ENCODE measurements around the gene C19orf53. TPM values are rescaled to one million over a fixed set of nuclear protein-coding genes. Genes with fewer than 3 reads are reported as not detected.

C19orf53 gene
- total and polyA plus RNA-seq, 2 of the 13 experiments (the other 11 are each of a cell fraction or from before 2014, with no cell fraction given), result 129 to 130 TPM

DNA sequence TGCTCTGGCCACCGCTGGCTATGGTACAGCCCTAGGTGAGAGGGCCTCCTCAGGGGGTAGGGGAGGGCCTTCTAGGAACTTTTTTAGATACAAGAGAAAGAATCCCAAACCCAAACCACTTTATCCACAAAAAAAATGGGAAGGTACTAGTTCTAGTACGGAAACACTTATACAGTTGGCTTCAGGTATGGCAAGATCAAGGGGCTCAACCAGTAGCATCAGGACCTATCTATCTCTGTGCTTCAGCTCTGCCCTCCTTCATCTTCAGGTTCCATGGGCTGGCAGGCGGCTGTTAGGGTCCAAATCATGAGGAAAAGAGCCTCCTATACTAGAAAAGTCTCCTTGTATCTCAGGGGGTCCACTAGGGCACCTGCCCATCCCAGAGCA, 8.2 kb upstream of the C19orf53 start:
- in situ Hi-C loops (cut with HindIII; ENCODE audit: extremely low pct_ligation_motif_present, low pct_unique_long_range_greater_than_20kb) (loop anchor here (25.0 kb wide), 1 partner anchor 296 kb away; the partner anchor contains the start of genes MISP3 and PALM3), intact Hi-C loops (cut with micrococcal nuclease; ENCODE audit: unreplicated experiment) (no loop called here)
- Histone ChIP-seq H3K27ac (ENCODE audit: extremely low read length, insufficient read depth, low read length) (peak overlapping the region; percentile 56), H3K4me3 (replicated peaks in 1 of 3; ENCODE audit: insufficient read depth in 1 of 3, low read depth in 2 of 3, low read length in 3 of 3) (peak overlapping the region in 1 of 3 experiments; percentile 87; a peak in 1 of 6 replicates), H3K4me2 (ENCODE audit: low read depth, low read length) (peak overlapping the region; percentile 94), H3K79me2 (ENCODE audit: insufficient read depth, low read length) (peaks cover 7% of the 10 kb centered on the region), H2AFZ (ENCODE audit: low read length) (no peak overlapping the region), H3K27me3 (ENCODE audit: control insufficient read depth in 1 of 2, insufficient read depth in 2 of 2, low read length in 2 of 2) (no peaks in the 10 kb centered on the region), H3K9me3 (ENCODE audit: low read length) (no peaks in the 10 kb centered on the region), H3K4me1 (ENCODE audit: insufficient read depth, low read length) (peaks cover 32% of the 10 kb centered on the region), H3K36me3 (replicated peaks in 1 of 2; ENCODE audit: control insufficient read depth in 1 of 2, insufficient read depth in 2 of 2, low read length in 2 of 2) (peaks cover 2 to 8% of the 10 kb centered on the region in 2 experiments; a peak in 2 of 5 replicates), H4K20me1 (ENCODE audit: insufficient read depth, low read length) (no peaks in the 10 kb centered on the region), H3K9ac (ENCODE audit: insufficient read depth, low read depth, low read length) (peak overlapping the region; percentile 73; the same call in 1 of the 2 replicates)
- ChIA-PET CTCF (ENCODE audit: low intra/inter-chr PET ratio, low total read pairs) (no interaction called here), POLR2A (interaction anchor here (2.1 kb wide), 2 partner anchors 8 to 18 kb away, joined by 19 to 21 read pairs; partner anchors contain the start of gene C19orf53)
- FAIRE-seq, result no peak
- 92% methylated on average over 3 of the region's 3 CpGs for WGBS (ENCODE audit: low lambda C conversion rate)
- no peak for ATAC-seq
- BruUV-seq (replicated peaks), result TSS peak; percentile 44
- TF ChIP-seq, protein P1, sequence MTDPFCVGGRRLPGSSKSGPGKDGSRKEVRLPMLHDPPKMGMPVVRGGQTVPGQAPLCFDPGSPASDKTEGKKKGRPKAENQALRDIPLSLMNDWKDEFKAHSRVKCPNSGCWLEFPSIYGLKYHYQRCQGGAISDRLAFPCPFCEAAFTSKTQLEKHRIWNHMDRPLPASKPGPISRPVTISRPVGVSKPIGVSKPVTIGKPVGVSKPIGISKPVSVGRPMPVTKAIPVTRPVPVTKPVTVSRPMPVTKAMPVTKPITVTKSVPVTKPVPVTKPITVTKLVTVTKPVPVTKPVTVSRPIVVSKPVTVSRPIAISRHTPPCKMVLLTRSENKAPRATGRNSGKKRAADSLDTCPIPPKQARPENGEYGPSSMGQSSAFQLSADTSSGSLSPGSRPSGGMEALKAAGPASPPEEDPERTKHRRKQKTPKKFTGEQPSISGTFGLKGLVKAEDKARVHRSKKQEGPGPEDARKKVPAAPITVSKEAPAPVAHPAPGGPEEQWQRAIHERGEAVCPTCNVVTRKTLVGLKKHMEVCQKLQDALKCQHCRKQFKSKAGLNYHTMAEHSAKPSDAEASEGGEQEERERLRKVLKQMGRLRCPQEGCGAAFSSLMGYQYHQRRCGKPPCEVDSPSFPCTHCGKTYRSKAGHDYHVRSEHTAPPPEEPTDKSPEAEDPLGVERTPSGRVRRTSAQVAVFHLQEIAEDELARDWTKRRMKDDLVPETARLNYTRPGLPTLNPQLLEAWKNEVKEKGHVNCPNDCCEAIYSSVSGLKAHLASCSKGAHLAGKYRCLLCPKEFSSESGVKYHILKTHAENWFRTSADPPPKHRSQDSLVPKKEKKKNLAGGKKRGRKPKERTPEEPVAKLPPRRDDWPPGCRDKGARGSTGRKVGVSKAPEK (CRISPR knock-in tag; IDR thresholded peaks at IDR 0.05; ENCODE audit: borderline replicate concordance), result no peak
- TF ChIP-seq ZFY (CRISPR knock-in tag; IDR thresholded peaks at IDR 0.05), result 0 out of 2 replicates have a peak, but pooled peaks have one; percentile 21
- TF ChIP-seq ZNF329 (CRISPR knock-in tag; IDR thresholded peaks at IDR 0.05; ENCODE audit: low read depth), result peak; percentile 98
- no peak for TF ChIP-seq SOX5 (CRISPR knock-in tag; IDR thresholded peaks at IDR 0.05; ENCODE audit: borderline replicate concordance)
- peak; percentile 14; the same call in 1 of the 2 replicates for TF ChIP-seq ZNF225 (CRISPR knock-in tag; IDR thresholded peaks at IDR 0.05)
- no peak for TF ChIP-seq NR1H2 (CRISPR knock-in tag; IDR thresholded peaks at IDR 0.05; ENCODE audit: borderline replicate concordance, low read depth)
- TF ChIP-seq RNF2 (conservative IDR thresholded peaks at IDR 0.05; ENCODE audit: low read depth), result no peak
- no peak for TF ChIP-seq KDM2A (CRISPR knock-in tag; IDR thresholded peaks at IDR 0.05; ENCODE audit: borderline replicate concordance, low read depth)
- TF ChIP-seq NFE2L2 (IDR thresholded peaks at IDR 0.05; ENCODE audit: low read length), result no peak
- TF ChIP-seq, protein P2, sequence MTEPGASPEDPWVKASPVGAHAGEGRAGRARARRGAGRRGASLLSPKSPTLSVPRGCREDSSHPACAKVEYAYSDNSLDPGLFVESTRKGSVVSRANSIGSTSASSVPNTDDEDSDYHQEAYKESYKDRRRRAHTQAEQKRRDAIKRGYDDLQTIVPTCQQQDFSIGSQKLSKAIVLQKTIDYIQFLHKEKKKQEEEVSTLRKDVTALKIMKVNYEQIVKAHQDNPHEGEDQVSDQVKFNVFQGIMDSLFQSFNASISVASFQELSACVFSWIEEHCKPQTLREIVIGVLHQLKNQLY (CRISPR knock-in tag; IDR thresholded peaks at IDR 0.05), result no peak
- TF ChIP-seq NCOR1 (IDR thresholded peaks at IDR 0.05; ENCODE audit: borderline replicate concordance, low read length), result no peak
- no peak for TF ChIP-seq ZNF451 (CRISPR knock-in tag; IDR thresholded peaks at IDR 0.05)
- DNase-seq (ENCODE audit: low spot score), result no peak

Data from HepG2 (cell line).